HUDEP-2 (cell line): Measurements from ENCODE around the gene LMO1.

Experiments
- DNase-seq, 76 experiments: peaks; one replicate each; lab custom pipeline; 2025; ENCODE audit not compliant: unreplicated experiment in 76 of 76; lab: John Stamatoyannopoulos, UW

The LMO1 gene

GRCh38 chr11:8266246-8267241 lies 2.9 kb upstream of the LMO1 start:
- no peak for DNase-seq

GRCh38 chr11:8265681-8266241 lies 2.1 kb upstream of the LMO1 start:
- no peak for DNase-seq

GRCh38 chr11:8263109-8263768 lies 439 bp downstream of the LMO1 start:
- DNase-seq, result no peak

GRCh38 chr11:8262552-8263108 lies 1.0 kb downstream of the LMO1 start:
- DNase-seq, result no peak

- DNase-seq, result no peak
These were observed 1.6 kb downstream of the LMO1 start for GRCh38 chr11:8261921-8262551.

- no peak for DNase-seq
These were observed 2.4 kb downstream of the LMO1 start for GRCh38 chr11:8261291-8261690.

- DNase-seq, result no peak
These were observed 3.3 kb downstream of the LMO1 start for GRCh38 chr11:8260202-8260966.

- no peak for DNase-seq
These were observed 4.2 kb downstream of the LMO1 start for GRCh38 chr11:8259306-8259959.

GRCh38 chr11:8258784-8259183 lies 4.9 kb downstream of the LMO1 start:
- no peak for DNase-seq

- DNase-seq, result no peak
These were observed 5.4 kb downstream of the LMO1 start for GRCh38 chr11:8258289-8258688.

- no peak for DNase-seq
These were observed 6.5 kb downstream of the LMO1 start for GRCh38 chr11:8257003-8257664.

GRCh38 chr11:8256271-8257002 lies 7.2 kb downstream of the LMO1 start:
- DNase-seq, result no peak

- DNase-seq, result no peak
These were observed 10.1 kb downstream of the LMO1 start for GRCh38 chr11:8253566-8253965.

- no peak for DNase-seq
These were observed 10.7 kb downstream of the LMO1 start for GRCh38 chr11:8252946-8253345.

GRCh38 chr11:8252388-8252787 lies 11.3 kb downstream of the LMO1 start:
- DNase-seq, result no peak

GRCh38 chr11:8251616-8252295 lies 11.9 kb downstream of the LMO1 start:
- no peak for DNase-seq

GRCh38 chr11:8250981-8251615 lies 12.6 kb downstream of the LMO1 start:
- DNase-seq, result no peak
